ENCODE results near the gene ILK.

GRCh38 chr11:6627762-6628241 is 24.2 kb downstream of the ILK start:
- TF ChIP-seq, protein P1, sequence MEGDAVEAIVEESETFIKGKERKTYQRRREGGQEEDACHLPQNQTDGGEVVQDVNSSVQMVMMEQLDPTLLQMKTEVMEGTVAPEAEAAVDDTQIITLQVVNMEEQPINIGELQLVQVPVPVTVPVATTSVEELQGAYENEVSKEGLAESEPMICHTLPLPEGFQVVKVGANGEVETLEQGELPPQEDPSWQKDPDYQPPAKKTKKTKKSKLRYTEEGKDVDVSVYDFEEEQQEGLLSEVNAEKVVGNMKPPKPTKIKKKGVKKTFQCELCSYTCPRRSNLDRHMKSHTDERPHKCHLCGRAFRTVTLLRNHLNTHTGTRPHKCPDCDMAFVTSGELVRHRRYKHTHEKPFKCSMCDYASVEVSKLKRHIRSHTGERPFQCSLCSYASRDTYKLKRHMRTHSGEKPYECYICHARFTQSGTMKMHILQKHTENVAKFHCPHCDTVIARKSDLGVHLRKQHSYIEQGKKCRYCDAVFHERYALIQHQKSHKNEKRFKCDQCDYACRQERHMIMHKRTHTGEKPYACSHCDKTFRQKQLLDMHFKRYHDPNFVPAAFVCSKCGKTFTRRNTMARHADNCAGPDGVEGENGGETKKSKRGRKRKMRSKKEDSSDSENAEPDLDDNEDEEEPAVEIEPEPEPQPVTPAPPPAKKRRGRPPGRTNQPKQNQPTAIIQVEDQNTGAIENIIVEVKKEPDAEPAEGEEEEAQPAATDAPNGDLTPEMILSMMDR (IDR thresholded peaks at IDR 0.05; ENCODE audit: insufficient read depth, low read depth, low read length): no peak
- TF ChIP-seq EZH2 (IDR thresholded peaks at IDR 0.05; ENCODE audit: insufficient read depth, low read length): no peak
